Measurements from ENCODE around the gene USE1. TPM values are rescaled to one million over a fixed set of nuclear protein-coding genes. Genes with fewer than 3 reads are reported as not detected.

Gene USE1
- total and polyA plus RNA-seq, 2 experiments from 2014 or later: 15.5 to 19.4 TPM

GRCh38 chr19:17259118-17259780 is 44.1 kb downstream of the USE1 start:
- H3K36me3 Mint-ChIP-seq (ENCODE audit: low read depth): peaks cover 37% of the 10 kb centered on the region
- TF ChIP-seq POLR2AphosphoS5 (IDR thresholded peaks at IDR 0.05; ENCODE audit: low read depth) (no peak), ZNF462 (CRISPR knock-in tag; IDR thresholded peaks at IDR 0.05) (no peak), ZNF114 (CRISPR knock-in tag; IDR thresholded peaks at IDR 0.05) (no peak), ZNF331 (CRISPR knock-in tag; IDR thresholded peaks at IDR 0.05; ENCODE audit: low read depth) (no peak), REST (IDR thresholded peaks at IDR 0.05; ENCODE audit: unreplicated experiment) (no peak), JUNB (IDR thresholded peaks at IDR 0.05; ENCODE audit: unreplicated experiment) (no peak), EZH2phosphoT487 (IDR thresholded peaks at IDR 0.05; ENCODE audit: unreplicated experiment) (no peak), STAT1 (IDR thresholded peaks at IDR 0.05; ENCODE audit: unreplicated experiment) (no peak), NANOG (IDR thresholded peaks at IDR 0.05; ENCODE audit: borderline replicate concordance) (no peak), EZH2 (IDR thresholded peaks at IDR 0.05; ENCODE audit: low read depth, unreplicated experiment) (no peak), CREB1 (CRISPR knock-in tag; IDR thresholded peaks at IDR 0.05; ENCODE audit: low read depth) (no peak)
- TF ChIP-seq, protein P1, sequence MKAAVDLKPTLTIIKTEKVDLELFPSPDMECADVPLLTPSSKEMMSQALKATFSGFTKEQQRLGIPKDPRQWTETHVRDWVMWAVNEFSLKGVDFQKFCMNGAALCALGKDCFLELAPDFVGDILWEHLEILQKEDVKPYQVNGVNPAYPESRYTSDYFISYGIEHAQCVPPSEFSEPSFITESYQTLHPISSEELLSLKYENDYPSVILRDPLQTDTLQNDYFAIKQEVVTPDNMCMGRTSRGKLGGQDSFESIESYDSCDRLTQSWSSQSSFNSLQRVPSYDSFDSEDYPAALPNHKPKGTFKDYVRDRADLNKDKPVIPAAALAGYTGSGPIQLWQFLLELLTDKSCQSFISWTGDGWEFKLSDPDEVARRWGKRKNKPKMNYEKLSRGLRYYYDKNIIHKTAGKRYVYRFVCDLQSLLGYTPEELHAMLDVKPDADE (IDR thresholded peaks at IDR 0.05): no peak
- TF ChIP-seq, protein P2, sequence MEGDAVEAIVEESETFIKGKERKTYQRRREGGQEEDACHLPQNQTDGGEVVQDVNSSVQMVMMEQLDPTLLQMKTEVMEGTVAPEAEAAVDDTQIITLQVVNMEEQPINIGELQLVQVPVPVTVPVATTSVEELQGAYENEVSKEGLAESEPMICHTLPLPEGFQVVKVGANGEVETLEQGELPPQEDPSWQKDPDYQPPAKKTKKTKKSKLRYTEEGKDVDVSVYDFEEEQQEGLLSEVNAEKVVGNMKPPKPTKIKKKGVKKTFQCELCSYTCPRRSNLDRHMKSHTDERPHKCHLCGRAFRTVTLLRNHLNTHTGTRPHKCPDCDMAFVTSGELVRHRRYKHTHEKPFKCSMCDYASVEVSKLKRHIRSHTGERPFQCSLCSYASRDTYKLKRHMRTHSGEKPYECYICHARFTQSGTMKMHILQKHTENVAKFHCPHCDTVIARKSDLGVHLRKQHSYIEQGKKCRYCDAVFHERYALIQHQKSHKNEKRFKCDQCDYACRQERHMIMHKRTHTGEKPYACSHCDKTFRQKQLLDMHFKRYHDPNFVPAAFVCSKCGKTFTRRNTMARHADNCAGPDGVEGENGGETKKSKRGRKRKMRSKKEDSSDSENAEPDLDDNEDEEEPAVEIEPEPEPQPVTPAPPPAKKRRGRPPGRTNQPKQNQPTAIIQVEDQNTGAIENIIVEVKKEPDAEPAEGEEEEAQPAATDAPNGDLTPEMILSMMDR (conservative IDR thresholded peaks at IDR 0.05; ENCODE audit: low read depth in 2 of 2): no peak
- no peaks in the 10 kb centered on the region for H3K9me2 ChIP-seq (ENCODE audit: insufficient read depth)
- peaks cover 2% of the 10 kb centered on the region; the same call in 1 of the 2 replicates for H3F3A ChIP-seq (replicated peaks; ENCODE audit: low read depth)
- DNase-seq (ENCODE audit: low spot score): no peak
- peaks cover 20% of the 10 kb centered on the region for H3K27me3 Mint-ChIP-seq (ENCODE audit: insufficient read depth, low read depth, poor library complexity)
- no peak overlapping the region for H3K4me2 ChIP-seq
- peaks cover 21% of the 10 kb centered on the region; the same call in 2 of the 3 replicates for H3K9me3 Mint-ChIP-seq
- H3K27me3 ChIP-seq (ENCODE audit: insufficient read depth): no peaks in the 10 kb centered on the region
- ATAC-seq: no peak
- no peak overlapping the region for H2AFZ ChIP-seq
- H3K4me1 ChIP-seq (ENCODE audit: insufficient read depth): 0 out of 2 replicates have a peak, but pooled peaks cover 2% of the 10 kb centered on the region
- no peak overlapping the region for H3K4me3 ChIP-seq
- no peak overlapping the region for H3K4me3 Mint-ChIP-seq
- peaks cover 3% of the 10 kb centered on the region; the same call in 1 of the 2 replicates for H3K36me3 ChIP-seq (ENCODE audit: insufficient read depth)
- no peaks in the 10 kb centered on the region for H4K20me1 ChIP-seq (replicated peaks; ENCODE audit: insufficient read depth)
- H3K4me1 Mint-ChIP-seq: peaks cover 11% of the 10 kb centered on the region
- no peak overlapping the region for H3K27ac ChIP-seq (ENCODE audit: low read depth)
- H3K79me2 ChIP-seq (replicated peaks; ENCODE audit: insufficient read depth): no peaks in the 10 kb centered on the region
- H3K27ac Mint-ChIP-seq: no peak overlapping the region

Data from GM23338 (cell line).